GM23248 (cell line): ENCODE results near the gene TNFAIP8L3. TPM values are rescaled to one million over a fixed set of nuclear protein-coding genes. Genes with fewer than 3 reads are reported as not detected.

ENCODE experiments used
- DNase-seq: peaks from one replicate; pipeline ENCODE4 v3.0.0-alpha.2; 2015
- H2AFZ ChIP-seq: fragments of 200-600 bp; sonication (generic); 2 replicates; pipeline ENCODE4 v1.6.1; 2016; ENCODE audit warnings: antibody characterized with exemption
- H3F3A ChIP-seq: fragments of 200-600 bp; sonication (generic); 2 replicates; pipeline ENCODE4 v1.6.1; 2016; ENCODE audit warnings: mild to moderate bottlenecking, antibody characterized with exemption, mixed run types; ENCODE audit not compliant: insufficient read depth
- H3K27ac ChIP-seq: fragments of 200-600 bp; sonication (generic); 2 replicates; pipeline ENCODE4 v1.5.1; 2016; ENCODE audit warnings: mild to moderate bottlenecking
- H3K27me3 ChIP-seq: fragments of 200-600 bp; sonication (generic); replicated peaks from 2 replicates; pipeline ENCODE4 v1.6.1; 2016; ENCODE audit warnings: mild to moderate bottlenecking; ENCODE audit not compliant: insufficient read depth
- H3K36me3 ChIP-seq: fragments of 200-600 bp; sonication (generic); 2 replicates; pipeline ENCODE4 v1.6.1; 2016; ENCODE audit warnings: low read depth, mild to moderate bottlenecking
- H3K4me1 ChIP-seq: fragments of 200-600 bp; sonication (generic); 2 replicates; pipeline ENCODE4 v1.6.1; 2016; ENCODE audit warnings: mild to moderate bottlenecking; ENCODE audit not compliant: insufficient read depth
- H3K4me2 ChIP-seq: fragments of 200-600 bp; sonication (generic); one replicate; pipeline ENCODE4 v1.6.1; 2016; ENCODE audit warnings: mild to moderate bottlenecking; ENCODE audit not compliant: unreplicated experiment
- H3K4me3 ChIP-seq: fragments of 200-600 bp; sonication (generic); 2 replicates; pipeline ENCODE4 v1.5.1; 2016; ENCODE audit warnings: mild to moderate bottlenecking
- H3K79me2 ChIP-seq: fragments of 200-600 bp; sonication (generic); 2 replicates; pipeline ENCODE4 v1.6.1; 2016; ENCODE audit warnings: mild to moderate bottlenecking; ENCODE audit not compliant: insufficient read depth
- H3K9ac ChIP-seq: fragments of 200-600 bp; sonication (generic); 2 replicates; pipeline ENCODE4 v1.6.1; 2016; ENCODE audit warnings: mild to moderate bottlenecking
- H3K9me2 ChIP-seq: fragments of 200-600 bp; sonication (generic); 2 replicates; pipeline ENCODE4 v1.6.1; 2016; ENCODE audit warnings: mixed run types, mild to moderate bottlenecking, moderate library complexity; ENCODE audit not compliant: insufficient read depth
- H3K9me3 ChIP-seq: fragments of 200-600 bp; sonication (generic); one replicate; pipeline ENCODE4 v1.6.1; 2017; ENCODE audit warnings: low read depth
- H4K20me1 ChIP-seq: fragments of 200-600 bp; sonication (generic); 2 replicates; pipeline ENCODE4 v1.6.0; 2016; ENCODE audit not compliant: insufficient read depth
- EZH2 ChIP-seq: fragments of 200-600 bp; sonication (generic); IDR thresholded peaks from 2 replicates; pipeline ENCODE4 v1.6.1; 2018; ENCODE audit warnings: antibody characterized with exemption, mild to moderate bottlenecking; ENCODE audit not compliant: insufficient read depth, poor library complexity, severe bottlenecking
- EZH2phosphoT487 ChIP-seq: fragments of 200-600 bp; sonication (generic); IDR thresholded peaks from 2 replicates; pipeline ENCODE4 v1.6.1; 2018; ENCODE audit warnings: antibody characterized with exemption, moderate library complexity, mild to moderate bottlenecking, low read depth; ENCODE audit not compliant: insufficient read depth
- WGBS, 2 experiments: methylation state at CpG; one replicate each; pipeline ENCODE4 v1.1.6; 2015 to 2017; ENCODE audit warnings: low lambda C conversion rate in 2 of 2, low coverage in 1 of 2; ENCODE audit errors: missing lambda C conversion rate in 2 of 2; 5-methylcytosine and 5-hydroxymethylcytosine counted together
- in situ Hi-C: fragments of 300-500 bp; cut with MboI; formaldehyde crosslinking; loops from 2 replicates; pipeline ENCODE4 v1.15.0; 2020
- polyA plus RNA-seq: library from polyadenylated mRNA; unstranded; fragments of >200 nt; fragmentation: Nextera tagmentation; extraction: Ambion mirVana; gene quantifications from 2 replicates; pipeline ENCODE4 v1.2.1, GENCODE V29; 2016
- total RNA-seq: library from RNA; depleted of rRNA; stranded (reverse); fragments of >200 nt; shearing (Covaris generic); gene quantifications from 2 replicates; pipeline ENCODE4 v1.2.3, GENCODE V29; 2014

TNFAIP8L3 gene
- total and polyA plus RNA-seq, 2 experiments from 2014 or later = 2.0 to 2.8 TPM

DNA sequence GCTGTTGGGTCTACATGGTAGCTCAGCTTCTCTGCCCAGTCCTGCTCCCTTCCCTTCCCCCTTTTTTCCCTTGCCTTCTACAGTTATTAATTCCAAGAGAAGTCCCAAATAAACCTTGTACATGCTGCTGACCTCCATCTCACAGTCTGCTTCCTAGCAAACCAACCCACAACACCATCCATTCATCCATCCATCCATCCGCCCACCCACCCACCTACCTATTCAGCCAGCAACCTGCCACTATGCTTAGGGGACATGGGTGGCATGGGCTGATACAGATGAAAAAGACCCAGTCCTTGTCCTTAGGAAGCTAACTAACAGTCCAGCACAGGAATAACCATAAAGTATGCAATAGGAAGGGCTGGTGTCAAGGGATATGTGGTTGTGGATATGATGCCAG lies 5.7 kb downstream of the TNFAIP8L3 start:
- WGBS, 2 experiments = 100% methylated on average over 1 of the region's 1 CpG
- Histone ChIP-seq H3F3A (peaks cover 13% of the 10 kb centered on the region; the same call in 1 of the 2 replicates), H3K79me2 (peaks cover 8% of the 10 kb centered on the region; the same call in 1 of the 2 replicates), H3K9ac (0 out of 2 replicates have a peak overlapping the region, but pooled peaks have one; percentile 36), H2AFZ (no peak overlapping the region), H3K4me2 (no peak overlapping the region), H3K4me1 (peaks cover 15% of the 10 kb centered on the region), H3K36me3 (no peaks in the 10 kb centered on the region), H3K9me3 (no peaks in the 10 kb centered on the region), H3K9me2 (no peaks in the 10 kb centered on the region), H3K27ac (peak overlapping the region; percentile 49; the same call in 1 of the 2 replicates), H3K27me3 (no peaks in the 10 kb centered on the region), H3K4me3 (no peak overlapping the region), H4K20me1 (no peaks in the 10 kb centered on the region)
- no peak for DNase-seq
- in situ Hi-C loops = no loop called here
- TF ChIP-seq EZH2phosphoT487 = no peak
- no peak for TF ChIP-seq EZH2

DNA sequence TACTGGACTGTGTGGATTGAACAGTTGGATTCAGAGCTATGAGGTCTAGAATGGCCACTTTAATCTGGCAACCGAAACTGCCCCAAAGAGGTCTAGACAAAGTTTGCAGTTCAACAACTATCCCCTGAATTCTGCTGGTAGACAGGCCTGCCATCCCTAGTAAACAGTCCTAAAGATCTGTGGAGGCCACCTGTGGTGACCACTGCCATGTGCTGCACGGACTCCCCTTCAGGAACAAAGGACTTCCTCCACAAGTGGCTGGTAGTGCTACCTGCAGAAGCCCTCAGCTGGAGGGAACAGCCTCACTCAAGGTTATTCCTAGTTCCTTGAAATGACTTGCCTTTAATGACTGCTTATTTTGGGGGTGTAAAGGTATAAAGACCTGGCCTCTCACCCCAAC lies 6.1 kb downstream of the TNFAIP8L3 start:
- Histone ChIP-seq H3K9me3 (no peaks in the 10 kb centered on the region), H3K36me3 (no peaks in the 10 kb centered on the region), H3K27me3 (no peaks in the 10 kb centered on the region), H3F3A (peaks cover 13% of the 10 kb centered on the region; the same call in 1 of the 2 replicates), H3K4me2 (no peak overlapping the region), H3K79me2 (peaks cover 8% of the 10 kb centered on the region; the same call in 1 of the 2 replicates), H3K9me2 (no peaks in the 10 kb centered on the region), H2AFZ (no peak overlapping the region), H3K27ac (no peak overlapping the region), H3K4me1 (peaks cover 15% of the 10 kb centered on the region), H3K9ac (no peak overlapping the region), H3K4me3 (no peak overlapping the region), H4K20me1 (no peaks in the 10 kb centered on the region)
- no peak for DNase-seq
- TF ChIP-seq EZH2 (no peak), EZH2phosphoT487 (no peak)
- 87 to 94% methylated on average over 2 of the region's 2 CpGs for WGBS, 2 experiments
- in situ Hi-C loops = no loop called here

DNA sequence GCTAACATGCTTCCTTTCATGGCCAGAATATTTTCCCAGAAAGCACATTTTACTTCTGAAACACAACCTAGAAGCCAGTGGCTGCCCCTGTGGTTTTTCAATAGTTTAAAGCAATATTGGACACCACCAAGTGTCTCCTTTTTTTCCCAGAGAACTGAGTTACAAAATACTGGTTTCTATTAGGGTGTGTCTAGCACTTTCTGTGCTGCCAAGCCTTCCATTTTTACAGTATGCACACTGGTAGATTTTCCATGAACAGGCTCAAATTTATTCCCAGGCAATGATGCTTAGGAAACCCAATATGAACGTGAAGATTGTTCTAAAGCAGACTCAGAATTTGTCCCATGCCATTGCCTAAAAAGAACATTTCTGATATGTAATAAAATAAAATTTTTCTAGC lies 7.2 kb downstream of the TNFAIP8L3 start:
- TF ChIP-seq EZH2phosphoT487 (no peak), EZH2 (no peak)

DNA sequence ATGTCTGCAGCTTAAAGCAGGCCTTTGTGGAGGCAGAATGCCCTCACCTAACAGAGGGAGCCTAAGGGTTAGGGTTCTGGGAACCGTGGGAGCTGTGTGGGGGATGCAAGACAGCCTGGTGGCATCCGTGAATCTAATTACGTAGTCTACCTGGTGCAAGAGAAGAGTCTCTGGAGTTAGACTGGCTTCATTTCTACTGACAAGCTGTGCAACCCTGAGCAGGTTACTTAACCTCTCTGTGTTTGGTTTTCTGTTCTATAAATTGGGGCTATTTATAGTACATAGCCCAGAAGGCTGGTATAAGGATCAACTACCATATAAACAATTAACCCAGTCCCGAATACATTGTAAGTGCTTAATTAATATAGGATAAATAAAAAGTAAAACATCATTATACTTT lies 8.3 kb downstream of the TNFAIP8L3 start:
- 81 to 87% methylated on average over 4 of the region's 4 CpGs for WGBS, 2 experiments
- Histone ChIP-seq H3K4me3 (no peak overlapping the region), H4K20me1 (no peaks in the 10 kb centered on the region), H3K79me2 (peaks cover 8% of the 10 kb centered on the region; the same call in 1 of the 2 replicates), H3K9ac (no peak overlapping the region), H3K9me3 (no peaks in the 10 kb centered on the region), H3K4me1 (peaks cover 15% of the 10 kb centered on the region), H3K36me3 (no peaks in the 10 kb centered on the region), H3K27ac (no peak overlapping the region), H3K4me2 (no peak overlapping the region), H3K9me2 (no peaks in the 10 kb centered on the region), H2AFZ (no peak overlapping the region), H3K27me3 (no peaks in the 10 kb centered on the region), H3F3A (peaks cover 13% of the 10 kb centered on the region; the same call in 1 of the 2 replicates)
- TF ChIP-seq EZH2 (no peak), EZH2phosphoT487 (no peak)
- no peak for DNase-seq
- in situ Hi-C loops = no loop called here

More for the DNA sequence above, 7.2 kb downstream of the TNFAIP8L3 start:
- no peaks in the 10 kb centered on the region for H3K27me3 ChIP-seq
- no peak overlapping the region for H3K4me2 ChIP-seq
- WGBS, 2 experiments = 63 to 91% methylated on average over 1 of the region's 1 CpG
- in situ Hi-C loops = no loop called here
- DNase-seq = no peak
- H4K20me1 ChIP-seq = no peaks in the 10 kb centered on the region
- no peaks in the 10 kb centered on the region for H3K36me3 ChIP-seq
- H3K4me3 ChIP-seq = no peak overlapping the region
- no peaks in the 10 kb centered on the region for H3K9me2 ChIP-seq
- peaks cover 13% of the 10 kb centered on the region; the same call in 1 of the 2 replicates for H3F3A ChIP-seq
- peaks cover 8% of the 10 kb centered on the region; the same call in 1 of the 2 replicates for H3K79me2 ChIP-seq
- no peak overlapping the region for H3K27ac ChIP-seq
- H3K9me3 ChIP-seq = no peaks in the 10 kb centered on the region
- peaks cover 15% of the 10 kb centered on the region for H3K4me1 ChIP-seq
- no peak overlapping the region for H2AFZ ChIP-seq
- H3K9ac ChIP-seq = no peak overlapping the region
